Sigmoid colon (tissue), 4 donors: ENCODE results near the gene NME8.

Source experiments
- EP300 ChIP-seq, 4 donors: sonication (generic); formaldehyde crosslinking; IDR thresholded peaks; one replicate each; pipeline ENCODE4 v1.6.1; 2017; ENCODE audit warnings: antibody characterized with exemption in 4 of 4
- POLR2AphosphoS5 ChIP-seq, 4 donors: sonication (generic); formaldehyde crosslinking; IDR thresholded peaks; one replicate each; pipeline ENCODE4 v1.6.1; 2017; ENCODE audit warnings: antibody characterized with exemption in 4 of 4
- TF ChIP-seq, protein P1 (sequence below), 4 experiments: fragments of 450-650 bp in 3 of 4; fragments of 200-600 bp in 1 of 4; IDR thresholded peaks; one replicate each; pipeline ENCODE4 v1.5.1; 2016 to 2019; ENCODE audit warnings: antibody characterized with exemption in 4 of 4, mild to moderate bottlenecking in 3 of 4, moderate library complexity in 2 of 4

DNA sequence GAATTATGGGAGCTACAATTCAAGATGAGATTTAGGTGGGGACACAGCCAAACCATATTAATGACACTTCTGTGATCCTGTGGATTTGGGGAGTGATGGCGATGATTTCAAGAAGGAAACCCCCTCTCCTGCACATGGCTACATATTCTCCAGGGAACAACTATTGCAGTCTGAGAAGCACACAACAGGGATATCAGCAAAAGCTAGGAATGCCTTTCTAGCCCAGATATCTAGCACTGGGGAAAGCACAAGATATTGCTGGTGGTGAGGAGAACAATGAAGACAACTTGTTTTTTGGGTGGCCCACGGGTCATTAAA is 96.3 kb downstream of the NME8 start:
- TF ChIP-seq, protein P1, sequence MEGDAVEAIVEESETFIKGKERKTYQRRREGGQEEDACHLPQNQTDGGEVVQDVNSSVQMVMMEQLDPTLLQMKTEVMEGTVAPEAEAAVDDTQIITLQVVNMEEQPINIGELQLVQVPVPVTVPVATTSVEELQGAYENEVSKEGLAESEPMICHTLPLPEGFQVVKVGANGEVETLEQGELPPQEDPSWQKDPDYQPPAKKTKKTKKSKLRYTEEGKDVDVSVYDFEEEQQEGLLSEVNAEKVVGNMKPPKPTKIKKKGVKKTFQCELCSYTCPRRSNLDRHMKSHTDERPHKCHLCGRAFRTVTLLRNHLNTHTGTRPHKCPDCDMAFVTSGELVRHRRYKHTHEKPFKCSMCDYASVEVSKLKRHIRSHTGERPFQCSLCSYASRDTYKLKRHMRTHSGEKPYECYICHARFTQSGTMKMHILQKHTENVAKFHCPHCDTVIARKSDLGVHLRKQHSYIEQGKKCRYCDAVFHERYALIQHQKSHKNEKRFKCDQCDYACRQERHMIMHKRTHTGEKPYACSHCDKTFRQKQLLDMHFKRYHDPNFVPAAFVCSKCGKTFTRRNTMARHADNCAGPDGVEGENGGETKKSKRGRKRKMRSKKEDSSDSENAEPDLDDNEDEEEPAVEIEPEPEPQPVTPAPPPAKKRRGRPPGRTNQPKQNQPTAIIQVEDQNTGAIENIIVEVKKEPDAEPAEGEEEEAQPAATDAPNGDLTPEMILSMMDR (IDR thresholded peaks at IDR 0.05), result no peak
- TF ChIP-seq EP300 (IDR thresholded peaks at IDR 0.05) (no peak), POLR2AphosphoS5 (IDR thresholded peaks at IDR 0.05) (no peak)
